Stimulated activated CD8-positive, alpha-beta memory T cell treated with anti-CD3 and anti-CD28 coated beads, Interleukin-12 subunit alpha, Interleukin-12 subunit beta, amount 100 ng/mL, for 1 hour (primary cell): Measurements from ENCODE around the gene ZBTB40.

Experiments
- DNase-seq: peaks from one replicate; pipeline ENCODE4 v3.0.0-alpha.2; 2020; ENCODE audit warnings: low read depth

The ZBTB40 gene

GRCh38 chr1:22556391-22557104, 104.9 kb downstream of the ZBTB40 start:
- DNase-seq = no peak

DNA sequence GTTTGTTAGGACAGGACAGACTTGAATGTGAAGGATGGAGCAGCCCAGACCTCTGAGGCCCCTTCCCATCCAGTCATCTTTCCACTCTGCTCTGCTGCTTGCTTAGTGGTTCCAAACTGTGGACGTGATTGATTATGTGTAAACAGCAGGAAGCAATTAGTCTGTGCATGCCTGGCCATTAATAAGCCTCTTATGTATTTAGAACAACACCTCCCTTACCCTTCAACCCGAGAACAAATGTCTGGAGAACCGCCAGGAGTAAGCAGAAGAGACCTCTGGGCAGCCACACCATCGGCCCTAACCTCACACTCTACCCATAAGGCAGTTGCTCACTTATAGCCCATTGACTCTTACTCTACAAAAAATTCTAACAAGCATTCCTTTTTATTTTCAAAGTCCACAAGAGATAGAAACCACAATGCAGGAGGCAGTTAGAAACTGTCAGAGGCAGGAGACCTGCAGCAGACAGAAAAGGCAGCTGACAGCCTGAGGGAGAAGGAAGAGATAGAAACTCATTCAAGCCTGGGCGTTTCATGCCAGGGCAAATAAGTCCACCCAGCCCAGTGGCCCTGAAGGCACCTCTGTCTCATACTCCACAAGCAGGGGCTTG, 105.8 kb downstream of the ZBTB40 start:
- no peak for DNase-seq

- DNase-seq = no peak
Measured at GRCh38 chr1:22562584-22563583, 111.2 kb downstream of the ZBTB40 start, which contains the start of gene EPHA8. Gene EPHA8, plus strand, starts transcription at chr1:22563489. Its CDS starts 147 bp downstream, at chr1:22563636.

GRCh38 chr1:22563671-22564602, 112.3 kb downstream of the ZBTB40 start:
- no peak for DNase-seq

DNA sequence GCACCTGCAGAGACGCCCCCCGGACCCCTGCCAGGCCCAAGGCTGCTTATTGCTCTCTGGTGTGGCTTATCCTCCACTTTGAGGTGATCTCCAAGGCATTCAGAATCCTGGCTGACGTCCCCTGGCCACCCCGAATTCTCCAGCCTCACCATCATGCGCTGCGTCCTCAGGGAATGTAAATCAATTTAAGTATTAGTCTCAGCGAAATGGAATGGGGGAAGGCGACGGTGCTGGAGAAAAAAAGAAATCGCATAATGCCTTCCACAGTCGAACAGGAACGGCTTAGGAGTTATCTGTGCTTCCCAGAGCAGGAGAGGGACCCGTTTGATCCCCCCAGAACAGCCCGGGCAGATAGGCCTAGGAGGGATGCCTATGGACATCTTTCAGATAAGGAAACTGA, 114.5 kb downstream of the ZBTB40 start:
- no peak for DNase-seq

DNA sequence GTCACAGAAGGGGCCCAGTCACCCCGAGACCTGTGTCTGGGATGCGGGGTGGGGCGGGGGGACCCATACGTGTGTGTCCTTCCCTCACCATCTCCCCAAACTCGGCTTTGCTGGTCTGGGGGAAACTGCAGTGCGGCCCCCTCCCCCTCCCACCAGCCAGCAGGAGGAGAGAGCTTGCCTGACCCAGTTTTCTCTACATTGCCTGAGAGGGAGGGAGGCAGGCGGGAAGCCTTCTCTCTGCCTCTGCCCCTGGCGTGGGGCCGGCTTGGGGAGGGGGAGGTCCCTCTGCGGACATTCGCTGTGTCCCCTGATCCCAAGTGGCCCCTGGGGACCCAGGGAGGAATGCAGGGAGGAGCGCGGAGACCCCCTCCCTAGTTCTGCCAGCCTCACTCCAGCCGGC, 115.5 kb downstream of the ZBTB40 start:
- no peak for DNase-seq

DNA sequence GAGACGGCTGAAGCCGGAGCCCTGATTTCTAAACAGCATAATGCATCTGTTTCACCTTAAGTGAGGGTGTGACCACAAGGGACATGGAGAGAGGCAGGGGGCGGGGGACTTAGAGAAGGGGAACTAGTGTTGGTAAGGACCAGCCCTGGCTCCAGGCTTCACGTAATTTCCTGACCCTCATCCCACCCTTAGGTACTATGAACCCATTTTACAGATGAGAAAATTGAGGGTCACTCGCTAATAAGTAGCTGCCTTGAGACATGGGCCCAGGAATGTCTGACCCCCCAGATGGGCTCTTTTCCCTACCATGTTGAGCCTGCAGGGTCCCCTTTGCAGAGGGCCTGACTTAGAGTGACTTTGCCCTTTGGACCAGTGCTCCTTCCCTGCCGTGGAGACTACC, 116.3 kb downstream of the ZBTB40 start:
- no peak for DNase-seq

DNA sequence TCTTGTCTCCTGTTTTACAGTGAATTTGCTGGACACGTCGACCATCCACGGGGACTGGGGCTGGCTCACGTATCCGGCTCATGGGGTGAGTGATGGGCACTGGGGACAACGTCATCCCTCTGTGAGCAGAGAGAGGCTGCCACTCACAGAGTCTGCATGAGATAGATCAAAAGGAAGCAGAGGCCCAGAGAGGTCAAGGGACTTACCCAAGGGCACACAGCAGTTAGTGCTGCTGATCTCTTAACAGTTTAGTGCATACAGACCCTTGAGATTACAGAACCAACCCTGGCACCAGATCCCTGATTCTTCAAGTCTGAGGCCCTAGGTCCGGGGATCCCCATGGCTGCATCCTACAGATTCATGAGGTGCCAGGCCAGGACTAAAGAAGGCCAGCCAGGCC, 117.6 kb downstream of the ZBTB40 start:
- no peak for DNase-seq

DNA sequence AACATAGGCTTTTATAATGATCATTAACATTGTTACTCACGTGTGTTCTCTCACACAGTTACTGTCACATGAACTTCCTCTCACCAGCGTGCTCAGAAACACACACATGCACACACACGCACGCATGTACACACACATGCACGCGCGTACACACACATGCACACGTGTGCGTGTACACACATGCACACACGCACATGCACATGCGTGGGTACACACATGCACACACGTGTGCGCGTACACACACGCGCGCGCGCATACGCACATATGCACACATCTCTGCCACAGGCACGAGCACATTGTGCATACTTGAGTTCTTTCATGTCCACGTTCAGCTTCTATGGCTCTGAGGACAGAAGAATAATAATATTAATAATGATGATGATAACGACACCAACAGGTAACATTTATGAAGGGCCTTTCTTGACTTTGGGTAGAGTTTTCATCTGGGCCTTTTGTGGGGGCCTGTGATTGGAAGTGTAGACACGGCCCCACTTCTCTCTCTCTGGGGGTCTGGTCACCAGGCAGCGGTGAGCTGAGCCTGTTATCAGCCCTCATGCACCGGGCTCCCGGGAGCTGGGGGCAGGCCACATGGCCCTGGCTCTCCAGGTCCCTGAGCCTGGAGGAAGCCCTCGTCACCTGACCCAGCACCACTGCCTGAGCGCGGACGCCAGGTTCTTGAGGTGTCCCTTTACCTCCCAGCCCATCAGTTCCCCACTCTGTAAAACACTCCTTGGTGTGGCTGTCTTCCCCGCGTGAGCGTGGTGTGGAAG, 118.7 kb downstream of the ZBTB40 start:
- no peak for DNase-seq

DNA sequence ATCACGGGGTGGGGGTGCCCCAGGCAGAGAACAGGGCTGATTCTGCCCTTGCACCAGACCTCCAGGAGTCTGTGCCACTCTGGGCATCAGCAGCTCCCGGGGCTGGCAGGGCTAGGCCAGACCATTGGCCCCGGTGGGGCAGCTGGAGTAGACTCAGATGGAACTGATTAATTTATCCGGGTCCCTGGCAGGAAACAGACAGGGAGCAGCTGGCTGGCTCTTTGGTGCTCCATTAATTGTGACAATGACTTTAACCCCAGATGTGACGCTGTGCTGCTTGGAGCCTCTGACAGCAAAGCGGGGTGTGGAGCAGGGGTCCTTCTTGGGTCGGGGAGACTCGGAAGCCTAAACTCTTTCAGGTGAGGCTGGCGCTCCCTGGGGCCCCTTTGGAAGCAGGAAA, 121.2 kb downstream of the ZBTB40 start:
- DNase-seq = no peak

GRCh38 chr1:22573237-22573636, 121.6 kb downstream of the ZBTB40 start:
- DNase-seq = no peak

- no peak for DNase-seq
Measured at GRCh38 chr1:22575532-22576149, 124.0 kb downstream of the ZBTB40 start.

DNA sequence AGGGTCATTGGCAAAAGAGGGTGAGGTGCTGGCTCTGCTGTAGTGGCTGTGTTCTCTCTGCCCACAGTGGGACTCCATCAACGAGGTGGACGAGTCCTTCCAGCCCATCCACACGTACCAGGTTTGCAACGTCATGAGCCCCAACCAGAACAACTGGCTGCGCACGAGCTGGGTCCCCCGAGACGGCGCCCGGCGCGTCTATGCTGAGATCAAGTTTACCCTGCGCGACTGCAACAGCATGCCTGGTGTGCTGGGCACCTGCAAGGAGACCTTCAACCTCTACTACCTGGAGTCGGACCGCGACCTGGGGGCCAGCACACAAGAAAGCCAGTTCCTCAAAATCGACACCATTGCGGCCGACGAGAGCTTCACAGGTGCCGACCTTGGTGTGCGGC, 124.5 kb downstream of the ZBTB40 start:
- DNase-seq = no peak

GRCh38 chr1:22576617-22577016, 125.0 kb downstream of the ZBTB40 start:
- DNase-seq = no peak

GRCh38 chr1:22578732-22579361, 127.2 kb downstream of the ZBTB40 start:
- DNase-seq = no peak

GRCh38 chr1:22579541-22580155, 128.0 kb downstream of the ZBTB40 start:
- DNase-seq = no peak
